SK-N-SH (cell line): Measurements from ENCODE around the gene CDC14B. TPM values are rescaled to one million over a fixed set of nuclear protein-coding genes. Genes with fewer than 3 reads are reported as not detected.
"Not testable (repeated sequence)": the region's sequence is repeated elsewhere in the genome, so short reads cannot be mapped to it uniquely, and the experiment has no call there.

ENCODE experiments used
- CTCF ChIA-PET: fragments of 300-600, 350-600 bp; formaldehyde crosslinking; extraction: SDS; loops from one replicate; lab custom pipeline; 2021; lab: Yijun Ruan, JAX
- POLR2A ChIA-PET: fragments of 350-600 bp; sonication (Branson Sonifier 250); formaldehyde crosslinking; extraction: SDS; loops from one replicate; lab custom pipeline; 2020; ENCODE audit warnings: antibody characterized with exemption, inconsistent platforms; lab: Yijun Ruan, JAX
- DNase-seq: peaks from one replicate; pipeline ENCODE4 v3.0.0; 2012
- H2AFZ ChIP-seq: fragments of 200-600 bp; sonication (generic); 2 replicates; pipeline ENCODE4 v1.8.1; 2016; ENCODE audit warnings: antibody characterized with exemption, mild to moderate bottlenecking, low read depth
- H3F3A ChIP-seq: fragments of 200-600 bp; sonication (generic); replicated peaks from 2 replicates; pipeline ENCODE3; 2016; ENCODE audit warnings: antibody characterized with exemption, mild to moderate bottlenecking; ENCODE audit not compliant: insufficient read depth
- H3K27ac ChIP-seq, 2 experiments: fragments of 200-500 bp in 1 of 2; fragments of 200-600 bp in 1 of 2; sonication (Bioruptor generic) in 1 of 2; sonication (generic), shearing (Covaris generic) in 1 of 2; 2 replicates each; pipeline versions ENCODE4 v1.5.1 to v1.6.1; 2014 to 2016; ENCODE audit warnings: low read depth in 2 of 2, inconsistent platforms in 1 of 2, low read length in 1 of 2, mild to moderate bottlenecking in 1 of 2, mixed read lengths in 1 of 2
- H3K27me3 ChIP-seq: fragments of 200-600 bp; sonication (generic), shearing (Covaris generic); 2 replicates; pipeline ENCODE4 v1.6.1; 2016; ENCODE audit warnings: mixed run types; ENCODE audit not compliant: insufficient read depth
- H3K36me3 ChIP-seq, 2 experiments: fragments of 200-500 bp in 1 of 2; fragments of 200-600 bp in 1 of 2; sonication (Bioruptor generic) in 1 of 2; sonication (generic) in 1 of 2; replicated peaks in 1 of 2; 2 replicates each; pipeline versions ENCODE3 to v1.5.1; 2014 to 2016; ENCODE audit warnings: low read length in 1 of 2, mild to moderate bottlenecking in 1 of 2; ENCODE audit not compliant: insufficient read depth in 2 of 2, control insufficient read depth in 1 of 2
- H3K4me1 ChIP-seq, 2 experiments: fragments of 200-500 bp in 1 of 2; fragments of 200-600 bp in 1 of 2; sonication (Bioruptor generic) in 1 of 2; sonication (generic), shearing (Covaris generic) in 1 of 2; 2 replicates each; pipeline versions ENCODE4 v1.5.1 to v1.6.1; 2014 to 2016; ENCODE audit warnings: low read depth in 1 of 2, low read length in 1 of 2, mixed run types in 1 of 2; ENCODE audit not compliant: insufficient read depth in 2 of 2, control insufficient read depth in 1 of 2
- H3K4me2 ChIP-seq: fragments of 200-600 bp; sonication (generic), shearing (Covaris generic); 2 replicates; pipeline ENCODE4 v1.6.1; 2017; ENCODE audit warnings: mixed run types
- H3K4me3 ChIP-seq, 2 experiments: fragments of 200-500 bp in 1 of 2; fragments of 200-600 bp in 1 of 2; sonication (Bioruptor generic) in 1 of 2; sonication (generic), shearing (Covaris generic) in 1 of 2; 2 replicates each; pipeline versions ENCODE4 v1.5.1 to v1.8.1; 2014 to 2016; ENCODE audit warnings: low read depth in 2 of 2, inconsistent platforms in 1 of 2, low read length in 1 of 2, mild to moderate bottlenecking in 1 of 2, mixed read lengths in 1 of 2, moderate library complexity in 1 of 2
- H3K79me2 ChIP-seq: fragments of 200-600 bp; sonication (generic); 2 replicates; pipeline ENCODE4 v1.8.1; 2017; ENCODE audit warnings: mild to moderate bottlenecking; ENCODE audit not compliant: insufficient read depth
- H3K9ac ChIP-seq: fragments of 200-600 bp; sonication (generic); 2 replicates; pipeline ENCODE4 v1.6.1; 2017; ENCODE audit warnings: mixed run types
- H3K9me2 ChIP-seq: fragments of 200-600 bp; sonication (generic); 2 replicates; pipeline ENCODE4 v1.6.1; 2017; ENCODE audit warnings: mixed run types
- H3K9me3 ChIP-seq: fragments of 200-600 bp; sonication (generic); 2 replicates; pipeline ENCODE4 v1.6.1; 2017; ENCODE audit warnings: mixed run types, mild to moderate bottlenecking, moderate library complexity
- H4K20me1 ChIP-seq: fragments of 200-600 bp; sonication (generic); 2 replicates; pipeline ENCODE4 v1.6.1; 2017; ENCODE audit warnings: mild to moderate bottlenecking, mixed run types; ENCODE audit not compliant: insufficient read depth
- ELF1 ChIP-seq: IDR thresholded peaks from 2 replicates; pipeline ENCODE4 v1.4.0; 2012
- FOXJ3 ChIP-seq: sonication (generic); formaldehyde crosslinking; IDR thresholded peaks from 2 replicates; pipeline ENCODE4 v1.5.1; 2020; ENCODE audit warnings: mild to moderate bottlenecking, missing genetic modification reagents
- FOXM1 ChIP-seq: IDR thresholded peaks from 2 replicates; pipeline ENCODE4 v1.4.0; 2012; ENCODE audit warnings: low read depth, mild to moderate bottlenecking
- GABPA ChIP-seq: IDR thresholded peaks from 2 replicates; pipeline ENCODE4 v1.4.0; 2012; ENCODE audit warnings: low read depth, mild to moderate bottlenecking
- GATA2 ChIP-seq: sonication (generic); formaldehyde crosslinking; IDR thresholded peaks from 2 replicates; pipeline ENCODE4 v1.5.0; 2020; ENCODE audit warnings: mild to moderate bottlenecking, missing genetic modification reagents
- MXI1 ChIP-seq: IDR thresholded peaks from 2 replicates; pipeline ENCODE4 v1.6.1; 2012; ENCODE audit warnings: mild to moderate bottlenecking, low read depth, low read length, improper control_type of control experiment
- NRF1 ChIP-seq: IDR thresholded peaks from 2 replicates; pipeline ENCODE4 v1.6.1; 2012; ENCODE audit warnings: low read depth, mild to moderate bottlenecking, low read length
- PBX3 ChIP-seq: IDR thresholded peaks from 2 replicates; pipeline ENCODE4; 2012
- POLR2AphosphoS5 ChIP-seq: IDR thresholded peaks from 2 replicates; pipeline ENCODE4 v1.6.1; 2012; ENCODE audit warnings: low read depth, low read length
- RCOR1 ChIP-seq: fragments of 150-350 bp; IDR thresholded peaks from 2 replicates; pipeline ENCODE4 v1.6.1; 2017; ENCODE audit warnings: antibody characterized with exemption, low read length
- REST ChIP-seq: IDR thresholded peaks from 2 replicates; pipeline ENCODE4 v1.6.1; 2012; ENCODE audit warnings: mild to moderate bottlenecking, low read depth, low read length, moderate library complexity
- RFX5 ChIP-seq: IDR thresholded peaks from 2 replicates; pipeline ENCODE4 v1.6.1; 2012; ENCODE audit warnings: mild to moderate bottlenecking, improper control_type of control experiment, low read length
- RXRA ChIP-seq: IDR thresholded peaks from 2 replicates; pipeline ENCODE4 v1.4.0; 2012; ENCODE audit warnings: low read depth, mild to moderate bottlenecking, borderline replicate concordance
- SIN3A ChIP-seq: IDR thresholded peaks from 2 replicates; pipeline ENCODE4 v1.6.1; 2012; ENCODE audit warnings: low read depth, mild to moderate bottlenecking, low read length, moderate library complexity, borderline replicate concordance
- SMC3 ChIP-seq: IDR thresholded peaks from 2 replicates; pipeline ENCODE4 v1.6.1; 2012; ENCODE audit warnings: low read depth, low read length, improper control_type of control experiment
- TAF1 ChIP-seq: IDR thresholded peaks from 2 replicates; pipeline ENCODE4 v1.6.1; 2012; ENCODE audit warnings: low read depth, mild to moderate bottlenecking, low read length, moderate library complexity, borderline replicate concordance
- TCF12 ChIP-seq: IDR thresholded peaks from 2 replicates; pipeline ENCODE4 v1.4.0; 2012
- USF1 ChIP-seq: IDR thresholded peaks from 2 replicates; pipeline ENCODE4 v1.4.0; 2012; ENCODE audit warnings: low read depth, borderline replicate concordance
- YY1 ChIP-seq: IDR thresholded peaks from 2 replicates; pipeline ENCODE4 v1.4.0; 2012; ENCODE audit warnings: low read depth, mild to moderate bottlenecking
- WGBS: methylation state at CpG from one replicate; pipeline ENCODE4 v1.1.6; 2017; ENCODE audit warnings: low lambda C conversion rate; 5-methylcytosine and 5-hydroxymethylcytosine counted together
- polyA plus RNA-seq, 3 experiments: library from polyadenylated mRNA; depleted of rRNA; stranded (reverse); fragments of >200 nt; gene quantifications; 2 replicates each; pipeline ENCODE4 v1.2.3, GENCODE V29; 2012

The CDC14B gene
- polyA plus RNA-seq, 1 of the 3 experiments (the other 2 are of a cell fraction) = 10.1 TPM

- H3K9ac ChIP-seq, H3K4me1 ChIP-seq, H3K27ac ChIP-seq, H3K4me2 ChIP-seq, H3K79me2 ChIP-seq, H3K9me3 ChIP-seq, H2AFZ ChIP-seq, POLR2A ChIA-PET, H3K9me2 ChIP-seq, H3F3A ChIP-seq, H3K4me3 ChIP-seq, DNase-seq, H3K27me3 ChIP-seq, H3K36me3 ChIP-seq, H4K20me1 ChIP-seq: not testable (repeated sequence)
- WGBS = 79% methylated on average over 8 of the region's 8 CpGs
- CTCF ChIA-PET = interaction anchor here (0.9 to 1.2 kb wide), 2 partner anchors 306 to 316 kb away, joined by 3 read pairs; no protein-coding TSS in a partner anchor
Measured at GRCh38 chr9:96633579-96633978, 13.9 kb upstream of the CDC14B start.

GRCh38 chr9:96626912-96627311 lies 7.3 kb upstream of the CDC14B start:
- no peak for DNase-seq
- Histone ChIP-seq H3K9me2 (no peaks in the 10 kb centered on the region), H3K4me3 (no peak overlapping the region), H2AFZ (no peak overlapping the region), H3K4me2 (no peak overlapping the region), H3K27me3 (no peaks in the 10 kb centered on the region), H3F3A (no peaks in the 10 kb centered on the region), H4K20me1 (no peaks in the 10 kb centered on the region), H3K4me1 (no peaks in the 10 kb centered on the region), H3K9me3 (no peaks in the 10 kb centered on the region), H3K36me3 (no peaks in the 10 kb centered on the region), H3K9ac (no peak overlapping the region), H3K79me2 (no peaks in the 10 kb centered on the region), H3K27ac (no peak overlapping the region)
- WGBS = 82% methylated on average over 6 of the region's 6 CpGs
- ChIA-PET POLR2A (no interaction called here), CTCF (no interaction called here)
- no peak for TF ChIP-seq FOXM1
- TF ChIP-seq GATA2 (CRISPR knock-in tag) = no peak
- no peak for TF ChIP-seq RCOR1
- no peak for TF ChIP-seq NRF1
- TF ChIP-seq PBX3 = no peak
- no peak for TF ChIP-seq USF1
- no peak for TF ChIP-seq RFX5
- no peak for TF ChIP-seq ELF1
- TF ChIP-seq FOXJ3 (CRISPR knock-in tag) = no peak
- no peak for TF ChIP-seq MXI1
- no peak for TF ChIP-seq TAF1
- no peak for TF ChIP-seq POLR2AphosphoS5
- TF ChIP-seq REST = no peak
- TF ChIP-seq TCF12 = no peak
- TF ChIP-seq SIN3A = no peak
- TF ChIP-seq YY1 = no peak
- TF ChIP-seq RXRA = no peak
- no peak for TF ChIP-seq SMC3
- no peak for TF ChIP-seq GABPA
